Measurements from ENCODE around the gene ARHGEF4. TPM values are rescaled to one million over a fixed set of nuclear protein-coding genes. Genes with fewer than 3 reads are reported as not detected.
A peak's percentile ranks its signal among the peaks of the same experiment; 100 is the strongest.

Gene ARHGEF4
- total RNA-seq, 3 donors from 2014 or later: 0.94 to 14.0 (median 1.5) TPM

- ATAC-seq (no peak), DNase-seq (no peak)
- TF ChIP-seq CTCF (IDR thresholded peaks at IDR 0.05): no peak
- intact Hi-C loops (cut with DNase I, micrococcal nuclease): no loop called here
- peaks cover 8% of the 10 kb centered on the region for H3K4me1 ChIP-seq (ENCODE audit: low read depth)
- no peaks in the 10 kb centered on the region for H3K9me3 ChIP-seq
- H3K36me3 ChIP-seq (ENCODE audit: low read depth): no peaks in the 10 kb centered on the region
- no peak overlapping the region for H3K4me3 ChIP-seq
Observed at GRCh38 chr2:130805613-130806012, 31.1 kb upstream of the ARHGEF4 start.

GRCh38 chr2:130806370-130806769 is 30.3 kb upstream of the ARHGEF4 start:
- no peak for ATAC-seq

GRCh38 chr2:130807659-130808385 is 28.9 kb upstream of the ARHGEF4 start:
- intact Hi-C loops (cut with DNase I, micrococcal nuclease): no loop called here
- H3K36me3 ChIP-seq (ENCODE audit: low read depth): no peaks in the 10 kb centered on the region
- no peaks in the 10 kb centered on the region for H3K9me3 ChIP-seq
- peak in 2 of 3 donors; percentile 88 to 91 for DNase-seq
- no peak for TF ChIP-seq CTCF (IDR thresholded peaks at IDR 0.05)
- ATAC-seq: peak; percentile 95
- H3K4me3 ChIP-seq: no peak overlapping the region
- peaks cover 8% of the 10 kb centered on the region for H3K4me1 ChIP-seq (ENCODE audit: low read depth)

More at GRCh38 chr2:130806370-130806769, 30.3 kb upstream of the ARHGEF4 start:
- H3K9me3 ChIP-seq: no peaks in the 10 kb centered on the region
- DNase-seq: no peak
- peaks cover 8% of the 10 kb centered on the region for H3K4me1 ChIP-seq (ENCODE audit: low read depth)
- no peak for TF ChIP-seq CTCF (IDR thresholded peaks at IDR 0.05)
- H3K36me3 ChIP-seq (ENCODE audit: low read depth): no peaks in the 10 kb centered on the region
- no peak overlapping the region for H3K4me3 ChIP-seq
- intact Hi-C loops (cut with DNase I, micrococcal nuclease): no loop called here

- Histone ChIP-seq H3K4me3 (no peak overlapping the region), H3K9me3 (no peaks in the 10 kb centered on the region), H3K4me1 (ENCODE audit: low read depth) (peaks cover 8% of the 10 kb centered on the region), H3K36me3 (ENCODE audit: low read depth) (no peaks in the 10 kb centered on the region)
- TF ChIP-seq CTCF (IDR thresholded peaks at IDR 0.05): no peak
- ATAC-seq (no peak), DNase-seq (no peak)
- intact Hi-C loops (cut with DNase I, micrococcal nuclease): no loop called here
Observed at GRCh38 chr2:130808482-130809268, 28.0 kb upstream of the ARHGEF4 start.

- no peak overlapping the region for H3K4me3 ChIP-seq
- no peaks in the 10 kb centered on the region for H3K36me3 ChIP-seq (ENCODE audit: low read depth)
- no peak for TF ChIP-seq CTCF (IDR thresholded peaks at IDR 0.05)
- DNase-seq: no peak
- no peaks in the 10 kb centered on the region for H3K9me3 ChIP-seq
- intact Hi-C loops (cut with DNase I, micrococcal nuclease): no loop called here
- peaks cover 8% of the 10 kb centered on the region for H3K4me1 ChIP-seq (ENCODE audit: low read depth)
- no peak for ATAC-seq
Observed at GRCh38 chr2:130810490-130810889, 26.2 kb upstream of the ARHGEF4 start.
